LNCAP (cell line): Measurements from ENCODE around the gene ZBTB3.

Experiments
- TF ChIP-seq, protein P1 (sequence below): fragments of 450-650 bp; IDR thresholded peaks from 2 replicates; pipeline ENCODE4 v1.5.1; 2017; ENCODE audit warnings: mild to moderate bottlenecking

Gene ZBTB3

GRCh38 chr11:62753736-62754603 lies at the start of gene ZBTB3:
Gene ZBTB3 (minus strand): TSS chr11:62754160. CDS start chr11:62753664, 496 bp downstream.
- TF ChIP-seq, protein P1, sequence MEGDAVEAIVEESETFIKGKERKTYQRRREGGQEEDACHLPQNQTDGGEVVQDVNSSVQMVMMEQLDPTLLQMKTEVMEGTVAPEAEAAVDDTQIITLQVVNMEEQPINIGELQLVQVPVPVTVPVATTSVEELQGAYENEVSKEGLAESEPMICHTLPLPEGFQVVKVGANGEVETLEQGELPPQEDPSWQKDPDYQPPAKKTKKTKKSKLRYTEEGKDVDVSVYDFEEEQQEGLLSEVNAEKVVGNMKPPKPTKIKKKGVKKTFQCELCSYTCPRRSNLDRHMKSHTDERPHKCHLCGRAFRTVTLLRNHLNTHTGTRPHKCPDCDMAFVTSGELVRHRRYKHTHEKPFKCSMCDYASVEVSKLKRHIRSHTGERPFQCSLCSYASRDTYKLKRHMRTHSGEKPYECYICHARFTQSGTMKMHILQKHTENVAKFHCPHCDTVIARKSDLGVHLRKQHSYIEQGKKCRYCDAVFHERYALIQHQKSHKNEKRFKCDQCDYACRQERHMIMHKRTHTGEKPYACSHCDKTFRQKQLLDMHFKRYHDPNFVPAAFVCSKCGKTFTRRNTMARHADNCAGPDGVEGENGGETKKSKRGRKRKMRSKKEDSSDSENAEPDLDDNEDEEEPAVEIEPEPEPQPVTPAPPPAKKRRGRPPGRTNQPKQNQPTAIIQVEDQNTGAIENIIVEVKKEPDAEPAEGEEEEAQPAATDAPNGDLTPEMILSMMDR, result no peak

DNA sequence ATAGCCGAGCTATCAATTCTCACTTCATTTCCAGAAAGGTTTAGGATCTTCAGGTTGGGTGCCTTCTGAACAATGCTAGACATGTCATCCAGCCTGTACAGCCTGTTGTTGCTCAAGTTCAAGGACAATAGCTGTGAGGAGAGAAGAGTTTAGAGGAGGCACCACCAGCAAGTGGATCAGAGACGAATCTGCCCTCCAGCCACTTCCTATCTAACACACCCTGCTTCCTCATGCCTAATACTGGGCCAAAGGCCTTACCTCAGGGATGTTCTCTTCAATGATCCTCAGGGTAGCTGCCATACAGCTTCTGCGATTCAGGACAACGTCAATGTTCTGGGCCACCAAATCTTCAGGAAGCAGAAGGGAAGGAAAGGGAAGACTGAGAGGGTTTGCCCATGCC lies 47.1 kb upstream of the ZBTB3 start:
- TF ChIP-seq, protein P1, result no peak

GRCh38 chr11:62799486-62799885 lies 45.5 kb upstream of the ZBTB3 start:
- TF ChIP-seq, protein P1, result no peak

GRCh38 chr11:62796281-62796680 lies 42.3 kb upstream of the ZBTB3 start:
- TF ChIP-seq, protein P1, result no peak

GRCh38 chr11:62794201-62794775 lies 40.3 kb upstream of the ZBTB3 start:
- TF ChIP-seq, protein P1, result no peak

- TF ChIP-seq, protein P1, result no peak
These were observed 38.2 kb upstream of the ZBTB3 start for GRCh38 chr11:62792202-62792575.

DNA sequence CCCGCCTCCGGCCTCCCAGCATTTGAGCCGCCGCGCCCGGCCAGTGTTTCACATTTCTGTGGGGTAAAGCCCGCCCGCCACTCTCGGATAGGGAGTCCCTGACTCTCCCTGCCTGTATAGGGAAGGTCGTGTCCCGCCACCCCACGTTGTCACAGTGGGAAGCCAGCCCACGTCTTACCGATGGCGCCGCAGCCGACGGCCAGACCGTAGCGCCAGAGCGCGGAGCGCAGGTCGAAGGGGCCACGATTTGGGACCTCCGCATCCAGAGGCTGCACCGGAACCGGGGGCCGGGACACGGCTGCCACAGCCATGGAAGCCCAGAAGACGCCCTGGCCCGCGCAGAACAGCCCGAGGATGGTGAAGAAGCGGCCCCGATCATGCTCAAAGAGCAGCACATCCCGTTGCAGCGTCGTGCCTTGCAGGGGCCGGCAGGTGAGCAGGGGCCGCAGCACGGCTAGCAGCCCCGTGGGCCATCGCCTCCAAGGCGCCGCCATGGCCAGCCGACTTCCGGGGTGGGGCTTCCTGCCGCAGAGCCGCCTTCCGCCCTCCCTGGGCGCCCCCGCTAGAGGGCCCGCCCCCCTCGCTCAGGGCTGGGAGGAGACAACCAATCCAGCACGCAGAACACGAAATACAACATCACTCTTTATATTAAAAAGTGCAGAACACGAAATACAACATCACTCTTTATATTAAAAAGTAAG lies 37.7 kb upstream of the ZBTB3 start, which contains the start of gene TMEM223:
Gene TMEM223 (minus strand): TSS at position 506 of the 701 bp plus-strand sequence. CDS start 12 bp downstream, at position 494.
- TF ChIP-seq, protein P1, result no peak
